Neural progenitor cell (in vitro differentiated cells): ENCODE results near the gene RAC2. TPM values are rescaled to one million over a fixed set of nuclear protein-coding genes. Genes with fewer than 3 reads are reported as not detected.
"Not testable (repeated sequence)": the region's sequence is repeated elsewhere in the genome, so short reads cannot be mapped to it uniquely, and the experiment has no call there.

Experiments
- DNase-seq: peaks from one replicate; pipeline ENCODE4 v3.0.0-alpha.2; 2016; ENCODE audit warnings: low spot score
- H2AFZ ChIP-seq: fragments of 200-600 bp; sonication (generic); replicated peaks from 2 replicates; pipeline ENCODE4 v1.6.1; 2016; ENCODE audit warnings: antibody characterized with exemption
- H3F3A ChIP-seq: fragments of 200-600 bp; sonication (generic); 2 replicates; pipeline ENCODE4 v1.6.1; 2016; ENCODE audit warnings: antibody characterized with exemption, low read depth
- H3K27ac ChIP-seq: fragments of 200-600 bp; sonication (generic); 2 replicates; pipeline ENCODE4 v1.5.1; 2016; ENCODE audit warnings: mild to moderate bottlenecking
- H3K27me3 ChIP-seq: fragments of 200-600 bp; sonication (generic); 2 replicates; pipeline ENCODE4 v1.6.1; 2016; ENCODE audit warnings: mild to moderate bottlenecking, moderate library complexity
- H3K36me3 ChIP-seq: fragments of 200-600 bp; sonication (generic); 2 replicates; pipeline ENCODE4 v1.5.1; 2016
- H3K4me1 ChIP-seq: fragments of 200-600 bp; sonication (generic); 2 replicates; pipeline ENCODE4 v1.6.1; 2016; ENCODE audit warnings: mixed run types
- H3K4me2 ChIP-seq: fragments of 200-600 bp; sonication (generic); 2 replicates; pipeline ENCODE4 v1.6.1; 2016
- H3K4me3 ChIP-seq: fragments of 200-600 bp; sonication (generic); 2 replicates; pipeline ENCODE4 v1.5.1; 2016
- H3K79me2 ChIP-seq: fragments of 200-600 bp; sonication (generic); 2 replicates; pipeline ENCODE4 v1.6.1; 2016; ENCODE audit warnings: low read depth
- H3K9ac ChIP-seq: fragments of 200-600 bp; sonication (generic); 2 replicates; pipeline ENCODE4 v1.6.1; 2016
- H3K9me3 ChIP-seq: fragments of 200-600 bp; sonication (generic); 2 replicates; pipeline ENCODE4 v1.5.1; 2016; ENCODE audit warnings: low read depth
- H4K20me1 ChIP-seq: fragments of 200-600 bp; sonication (generic); 2 replicates; pipeline ENCODE4 v1.6.1; 2016; ENCODE audit warnings: low read depth
- H3K27ac Mint-ChIP-seq: 3 replicates; pipeline ENCODE4 v1.8.0; 2021; ENCODE audit warnings: mixed read lengths
- H3K27me3 Mint-ChIP-seq: 2 replicates; pipeline ENCODE4 v1.8.0; 2022; ENCODE audit warnings: low read depth, mild to moderate bottlenecking, inconsistent platforms, moderate library complexity, mixed read lengths; ENCODE audit not compliant: insufficient read depth
- H3K36me3 Mint-ChIP-seq: 3 replicates; pipeline ENCODE4 v1.8.0; 2021; ENCODE audit warnings: mixed read lengths
- H3K4me1 Mint-ChIP-seq: 3 replicates; pipeline ENCODE4 v1.8.0; 2021; ENCODE audit warnings: mixed read lengths
- H3K4me3 Mint-ChIP-seq: 3 replicates; pipeline ENCODE4 v1.8.0; 2021; ENCODE audit warnings: mild to moderate bottlenecking, moderate library complexity, mixed read lengths
- H3K9me3 Mint-ChIP-seq: 3 replicates; pipeline ENCODE4 v1.8.0; 2020; ENCODE audit warnings: mixed read lengths
- EZH2 ChIP-seq: fragments of 200-600 bp; sonication (generic); IDR thresholded peaks from 2 replicates; pipeline ENCODE4 v1.6.1; 2017; ENCODE audit warnings: antibody characterized with exemption, mild to moderate bottlenecking, moderate library complexity
- EZH2phosphoT487 ChIP-seq: fragments of 200-600 bp; sonication (generic); IDR thresholded peaks from 2 replicates; pipeline ENCODE4 v1.6.1; 2017; ENCODE audit warnings: antibody characterized with exemption
- total RNA-seq: library from RNA; depleted of rRNA; stranded (reverse); fragments of >200 nt; gene quantifications from 2 replicates; pipeline ENCODE4 v1.2.3, GENCODE V29; 2015; ENCODE audit warnings: low replicate concordance
- TF ChIP-seq, protein P1 (sequence below): fragments of 200-600 bp; sonication (generic); IDR thresholded peaks from 2 replicates; pipeline ENCODE4 v1.5.1; 2017; ENCODE audit warnings: antibody characterized with exemption, mild to moderate bottlenecking

The RAC2 gene
- total RNA-seq, 1 donor from 2014 or later, result 1.7 TPM

DNA sequence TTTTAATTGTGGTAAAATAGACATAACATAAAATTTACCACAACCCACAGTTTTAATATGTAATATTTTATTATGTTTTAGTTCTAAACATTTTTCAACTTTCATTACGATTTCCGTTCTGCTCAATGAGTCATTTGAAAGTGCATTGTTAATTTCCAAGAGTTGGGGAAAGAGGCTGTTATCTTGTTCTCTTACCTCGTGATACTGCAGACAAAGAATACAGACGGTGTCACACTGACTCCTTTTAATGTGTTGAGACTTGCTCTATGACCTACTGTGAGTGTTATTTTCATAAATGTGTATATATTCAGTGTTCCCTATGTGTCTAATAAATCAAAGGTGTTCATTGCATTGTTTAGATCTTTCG lies 10.8 kb upstream of the RAC2 start:
- Mint-ChIP-seq H3K36me3 (no peaks in the 10 kb centered on the region), H3K9me3 (no peaks in the 10 kb centered on the region), H3K4me1 (peaks cover 19% of the 10 kb centered on the region), H3K27ac (no peak overlapping the region), H3K4me3 (no peak overlapping the region), H3K27me3 (peaks cover 8% of the 10 kb centered on the region)
- peaks cover 9% of the 10 kb centered on the region for H3K4me1 ChIP-seq
- H3K27me3 ChIP-seq, result peaks cover 12% of the 10 kb centered on the region
- H2AFZ ChIP-seq, result no peak overlapping the region
- no peak overlapping the region for H3K4me3 ChIP-seq
- no peaks in the 10 kb centered on the region for H4K20me1 ChIP-seq
- no peak overlapping the region for H3K9ac ChIP-seq
- H3K9me3 ChIP-seq, result no peaks in the 10 kb centered on the region
- no peak for DNase-seq
- TF ChIP-seq, protein P1, sequence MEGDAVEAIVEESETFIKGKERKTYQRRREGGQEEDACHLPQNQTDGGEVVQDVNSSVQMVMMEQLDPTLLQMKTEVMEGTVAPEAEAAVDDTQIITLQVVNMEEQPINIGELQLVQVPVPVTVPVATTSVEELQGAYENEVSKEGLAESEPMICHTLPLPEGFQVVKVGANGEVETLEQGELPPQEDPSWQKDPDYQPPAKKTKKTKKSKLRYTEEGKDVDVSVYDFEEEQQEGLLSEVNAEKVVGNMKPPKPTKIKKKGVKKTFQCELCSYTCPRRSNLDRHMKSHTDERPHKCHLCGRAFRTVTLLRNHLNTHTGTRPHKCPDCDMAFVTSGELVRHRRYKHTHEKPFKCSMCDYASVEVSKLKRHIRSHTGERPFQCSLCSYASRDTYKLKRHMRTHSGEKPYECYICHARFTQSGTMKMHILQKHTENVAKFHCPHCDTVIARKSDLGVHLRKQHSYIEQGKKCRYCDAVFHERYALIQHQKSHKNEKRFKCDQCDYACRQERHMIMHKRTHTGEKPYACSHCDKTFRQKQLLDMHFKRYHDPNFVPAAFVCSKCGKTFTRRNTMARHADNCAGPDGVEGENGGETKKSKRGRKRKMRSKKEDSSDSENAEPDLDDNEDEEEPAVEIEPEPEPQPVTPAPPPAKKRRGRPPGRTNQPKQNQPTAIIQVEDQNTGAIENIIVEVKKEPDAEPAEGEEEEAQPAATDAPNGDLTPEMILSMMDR, result no peak
- TF ChIP-seq EZH2 (no peak), EZH2phosphoT487 (no peak)
- H3K4me2 ChIP-seq, result no peak overlapping the region
- no peaks in the 10 kb centered on the region for H3K79me2 ChIP-seq
- no peak overlapping the region for H3K27ac ChIP-seq
- H3K36me3 ChIP-seq, result no peaks in the 10 kb centered on the region
- H3F3A ChIP-seq, result peaks cover 10% of the 10 kb centered on the region

DNA sequence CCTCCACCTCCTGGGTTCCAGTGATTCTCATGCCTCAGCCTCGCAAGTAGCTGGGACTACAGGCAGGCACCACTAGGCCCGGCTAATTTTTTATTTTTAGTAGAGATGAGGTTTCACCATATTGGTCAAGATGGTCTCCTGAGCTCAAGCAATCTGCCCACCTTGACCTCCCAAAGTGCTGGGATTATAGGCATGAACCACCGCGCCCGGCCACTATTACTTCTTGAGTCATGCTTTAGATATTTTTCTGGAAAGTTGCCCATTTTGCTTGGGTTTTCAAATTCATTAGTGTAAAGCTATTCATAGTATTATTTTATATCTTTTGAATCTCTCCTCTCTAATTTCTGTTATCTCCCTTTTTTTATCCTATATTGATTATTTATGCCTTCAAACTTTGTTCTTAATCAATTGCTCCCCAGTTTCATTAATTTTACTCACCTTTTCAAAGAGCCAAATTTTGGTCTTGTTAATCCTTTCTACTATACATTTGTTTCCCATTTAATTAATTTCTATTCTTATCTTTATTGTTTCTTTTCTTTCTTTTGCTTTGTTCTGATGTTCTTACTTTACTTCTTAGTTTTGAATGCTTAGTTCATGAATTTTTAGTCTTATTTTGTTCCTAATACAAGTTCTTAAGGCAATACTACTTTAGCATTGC lies 10.3 kb upstream of the RAC2 start:
- H4K20me1 ChIP-seq, result no peaks in the 10 kb centered on the region
- H3K4me1 ChIP-seq, result peaks cover 8% of the 10 kb centered on the region
- H3F3A ChIP-seq, result peaks cover 8% of the 10 kb centered on the region
- H3K36me3 Mint-ChIP-seq, result no peaks in the 10 kb centered on the region
- no peak overlapping the region for H3K4me3 ChIP-seq
- TF ChIP-seq, protein P1, result no peak
- no peak for TF ChIP-seq EZH2
- TF ChIP-seq EZH2phosphoT487, result no peak
- no peak overlapping the region for H3K4me3 Mint-ChIP-seq
- no peak overlapping the region for H3K27ac Mint-ChIP-seq
- H2AFZ ChIP-seq, result no peak overlapping the region
- peaks cover 7% of the 10 kb centered on the region for H3K27me3 ChIP-seq
- no peak overlapping the region for H3K9ac ChIP-seq
- no peaks in the 10 kb centered on the region for H3K36me3 ChIP-seq
- no peaks in the 10 kb centered on the region for H3K9me3 Mint-ChIP-seq
- no peak overlapping the region for H3K4me2 ChIP-seq
- H3K27me3 Mint-ChIP-seq, result peaks cover 5% of the 10 kb centered on the region
- H3K4me1 Mint-ChIP-seq, result peaks cover 14% of the 10 kb centered on the region
- no peaks in the 10 kb centered on the region for H3K9me3 ChIP-seq
- H3K27ac ChIP-seq, result no peak overlapping the region
- no peaks in the 10 kb centered on the region for H3K79me2 ChIP-seq
- no peak for DNase-seq

DNA sequence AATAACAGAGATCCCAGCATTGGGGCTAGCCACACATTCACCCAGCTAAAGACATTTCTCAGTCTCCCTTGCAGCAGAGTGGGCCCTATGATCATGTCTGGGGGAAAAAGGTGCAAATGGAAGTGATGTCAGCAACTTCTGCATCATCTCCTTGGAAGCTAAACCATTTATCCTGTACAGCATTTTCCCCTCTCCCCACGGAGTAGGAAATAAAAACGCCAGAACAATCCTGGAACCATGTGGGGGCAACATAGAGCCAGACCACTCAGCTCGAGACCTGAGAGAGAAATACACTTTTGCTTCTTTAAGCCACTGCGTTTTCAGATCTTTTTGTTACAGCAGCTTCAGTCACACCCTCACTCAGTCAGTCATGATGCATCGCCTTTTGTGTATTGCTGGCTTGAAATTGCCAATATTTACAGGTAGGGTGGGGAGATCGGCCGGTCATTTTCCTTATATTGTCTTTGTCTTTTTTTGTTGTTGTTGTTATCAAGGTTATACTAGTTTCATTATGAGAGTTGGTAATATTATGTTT lies 9.1 kb upstream of the RAC2 start:
- H3K27me3 ChIP-seq, result no peaks in the 10 kb centered on the region
- H3K9ac ChIP-seq, result no peak overlapping the region
- H3K4me3 ChIP-seq, result no peak overlapping the region
- H3K27ac Mint-ChIP-seq, result no peak overlapping the region
- H3F3A ChIP-seq, result no peaks in the 10 kb centered on the region
- H3K4me1 Mint-ChIP-seq, result peaks cover 9% of the 10 kb centered on the region
- H3K36me3 ChIP-seq, result no peaks in the 10 kb centered on the region
- H3K36me3 Mint-ChIP-seq, result no peaks in the 10 kb centered on the region
- H3K27me3 Mint-ChIP-seq, result peaks cover 4% of the 10 kb centered on the region
- H4K20me1 ChIP-seq, result no peaks in the 10 kb centered on the region
- no peak overlapping the region for H3K4me3 Mint-ChIP-seq
- no peak for DNase-seq
- H3K4me1 ChIP-seq, result no peaks in the 10 kb centered on the region
- H2AFZ ChIP-seq, result no peak overlapping the region
- no peaks in the 10 kb centered on the region for H3K9me3 ChIP-seq
- no peaks in the 10 kb centered on the region for H3K79me2 ChIP-seq
- no peak overlapping the region for H3K4me2 ChIP-seq
- no peaks in the 10 kb centered on the region for H3K9me3 Mint-ChIP-seq
- no peak overlapping the region for H3K27ac ChIP-seq
- TF ChIP-seq, protein P1, result peak; percentile 32
- TF ChIP-seq EZH2 (no peak), EZH2phosphoT487 (no peak)

DNA sequence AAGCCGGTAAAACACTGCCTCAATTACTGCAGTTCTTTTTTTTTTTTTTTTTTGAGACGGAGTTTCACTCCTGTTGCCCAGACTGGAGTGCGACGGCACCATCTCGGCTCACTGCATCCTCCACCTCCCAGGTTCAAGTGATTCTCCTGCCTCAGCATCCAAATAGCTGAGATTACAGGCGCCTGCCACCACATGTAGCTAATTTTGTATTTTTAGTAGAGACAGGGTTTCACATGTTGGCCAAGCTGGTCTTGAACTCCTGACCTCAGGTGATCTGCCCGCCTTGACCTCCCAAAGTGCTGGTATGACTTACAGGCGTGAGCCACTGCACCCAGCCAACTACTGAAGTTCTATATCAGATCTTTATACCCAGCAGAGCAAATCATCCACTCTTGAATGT lies 7.8 kb upstream of the RAC2 start:
- not testable (repeated sequence) for H3K9ac ChIP-seq, H3K27me3 ChIP-seq, H3K4me3 ChIP-seq, H3K4me3 Mint-ChIP-seq, H4K20me1 ChIP-seq, H3K36me3 ChIP-seq, H3K9me3 ChIP-seq, H3K36me3 Mint-ChIP-seq, DNase-seq, H3K9me3 Mint-ChIP-seq, H3K27ac Mint-ChIP-seq, H3K27ac ChIP-seq, H3K79me2 ChIP-seq, H3K4me1 ChIP-seq, H3K4me1 Mint-ChIP-seq, H2AFZ ChIP-seq, H3F3A ChIP-seq, H3K27me3 Mint-ChIP-seq, H3K4me2 ChIP-seq
